Stimulated activated CD4-positive, alpha-beta T cell treated with anti-CD3 and anti-CD28 coated beads, Interleukin-2, amount 100 ng/mL, for 4 hours (primary cell): Measurements from ENCODE around the gene TYW1.
A peak's percentile ranks its signal among the peaks of the same experiment; 100 is the strongest.
"Not testable (repeated sequence)": the region's sequence is repeated elsewhere in the genome, so short reads cannot be mapped to it uniquely, and the experiment has no call there.

Experiments used
- DNase-seq: peaks from one replicate; pipeline ENCODE4 v3.0.0-alpha.2; 2020; ENCODE audit warnings: low read depth

Gene TYW1

GRCh38 chr7:67248364-67248763 is 251.7 kb downstream of the TYW1 start:
- DNase-seq = not testable (repeated sequence)

DNA sequence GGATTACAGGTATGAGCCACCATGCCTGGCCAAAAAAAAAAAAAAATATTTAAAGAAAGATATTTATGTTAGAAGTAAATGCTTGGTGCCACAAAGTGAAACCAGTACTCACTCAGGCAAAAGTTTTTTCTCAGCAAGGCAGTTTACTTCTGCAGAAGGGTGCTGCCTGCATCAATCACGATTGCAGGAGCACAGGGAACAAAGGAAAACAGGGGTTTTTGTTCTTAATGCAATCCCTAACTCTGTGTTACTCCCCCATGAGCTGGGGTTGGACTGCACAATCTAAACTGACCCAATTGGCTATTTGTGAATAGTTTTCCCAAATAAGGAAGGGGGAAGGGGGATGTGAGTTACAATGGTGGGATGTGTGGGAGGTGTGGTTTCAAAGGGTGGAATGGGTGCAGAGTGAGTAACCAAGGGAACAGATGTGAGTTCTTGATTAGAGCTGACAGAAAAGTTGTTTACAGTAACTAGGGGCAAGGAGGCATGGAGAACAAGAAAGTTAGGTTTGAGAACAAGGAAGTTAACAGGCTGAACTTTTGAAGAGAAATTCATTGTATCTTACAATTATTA is 255.4 kb downstream of the TYW1 start:
- DNase-seq = no peak

- not testable (repeated sequence) for DNase-seq
Measured at GRCh38 chr7:67255076-67255475, 258.4 kb downstream of the TYW1 start.

GRCh38 chr7:67257779-67258178 is 261.1 kb downstream of the TYW1 start:
- DNase-seq = not testable (repeated sequence)

DNA sequence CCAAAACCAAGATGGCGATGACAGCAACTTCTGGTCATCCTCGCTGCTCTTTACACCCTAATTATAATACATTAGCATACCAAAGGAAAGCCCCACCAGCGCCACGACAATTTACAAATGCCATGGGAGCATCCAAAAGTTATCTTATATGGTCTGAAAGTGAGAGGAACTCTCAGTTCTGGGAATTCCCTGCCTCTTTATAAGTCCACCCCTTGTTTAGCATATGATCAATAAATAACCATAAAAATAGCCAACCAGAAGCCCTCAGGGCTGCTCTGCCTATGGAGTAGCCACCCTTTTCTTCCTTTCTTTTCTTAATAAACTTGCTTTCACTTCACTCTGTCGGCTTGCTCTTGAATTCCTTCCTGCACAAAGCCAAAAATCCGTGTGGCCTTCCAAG is 262.7 kb downstream of the TYW1 start:
- DNase-seq = not testable (repeated sequence)

GRCh38 chr7:67260166-67260586 is 263.5 kb downstream of the TYW1 start:
- DNase-seq = peak; percentile 12

DNA sequence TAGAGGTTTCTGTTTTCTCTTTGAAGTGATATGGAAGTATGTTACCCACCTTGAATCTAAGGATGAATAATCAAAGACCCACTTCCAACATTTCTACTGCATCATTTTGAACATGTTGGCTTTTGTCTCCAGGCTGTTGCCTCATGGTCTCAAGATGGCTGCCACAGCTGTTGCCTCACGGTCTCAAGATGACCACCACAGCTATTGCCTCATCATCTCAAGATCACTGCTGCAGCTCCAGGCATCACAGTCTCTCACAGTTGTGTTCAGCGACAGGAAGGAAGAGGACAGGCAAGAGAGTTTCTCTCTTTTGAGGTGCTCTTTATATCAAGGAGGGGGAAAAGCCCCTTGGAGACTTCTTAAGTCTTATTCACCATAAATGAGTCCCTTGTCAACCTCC is 267.4 kb downstream of the TYW1 start:
- not testable (repeated sequence) for DNase-seq

- not testable (repeated sequence) for DNase-seq
Measured at GRCh38 chr7:67266070-67266469, 269.4 kb downstream of the TYW1 start.

- no peak for DNase-seq
Measured at GRCh38 chr7:67267914-67268313, 271.3 kb downstream of the TYW1 start.

- not testable (repeated sequence) for DNase-seq
Measured at GRCh38 chr7:67269916-67270315, 273.3 kb downstream of the TYW1 start.
